Duodenal mucosa (tissue), 2 donors: ENCODE data around the gene ARRDC4.
A peak's percentile ranks its signal among the peaks of the same experiment; 100 is the strongest.

ENCODE experiments used
- H3K27ac ChIP-seq: one replicate; pipeline ENCODE4 v1.7.0; 2013; ENCODE audit warnings: low read depth, low read length
- H3K27me3 ChIP-seq, 2 donors: one replicate each; pipeline ENCODE4 v1.7.0; 2013; ENCODE audit warnings: low read length in 2 of 2, control low read depth in 1 of 2; ENCODE audit not compliant: insufficient read depth in 2 of 2, control insufficient read depth in 1 of 2
- H3K36me3 ChIP-seq, 2 donors: one replicate each; pipeline ENCODE4 v1.7.0; 2013; ENCODE audit warnings: low read length in 2 of 2, control low read depth in 1 of 2; ENCODE audit not compliant: insufficient read depth in 2 of 2, control insufficient read depth in 1 of 2
- H3K4me1 ChIP-seq, 2 donors: one replicate each; pipeline ENCODE4 v1.7.0; 2013; ENCODE audit warnings: low read length in 2 of 2, control low read depth in 1 of 2; ENCODE audit not compliant: insufficient read depth in 2 of 2, control insufficient read depth in 1 of 2
- H3K4me3 ChIP-seq, 2 donors: one replicate each; pipeline ENCODE4 v1.7.0; 2013; ENCODE audit warnings: low read length in 2 of 2, low read depth in 1 of 2
- H3K9ac ChIP-seq, 2 donors: one replicate each; pipeline ENCODE4 v1.7.0; 2013; ENCODE audit warnings: low read length in 2 of 2, low read depth in 1 of 2
- H3K9me3 ChIP-seq, 2 donors: one replicate each; pipeline ENCODE4 v1.7.0; 2013; ENCODE audit warnings: low read length in 2 of 2, control low read depth in 1 of 2; ENCODE audit not compliant: control insufficient read depth in 1 of 2

Gene ARRDC4

DNA sequence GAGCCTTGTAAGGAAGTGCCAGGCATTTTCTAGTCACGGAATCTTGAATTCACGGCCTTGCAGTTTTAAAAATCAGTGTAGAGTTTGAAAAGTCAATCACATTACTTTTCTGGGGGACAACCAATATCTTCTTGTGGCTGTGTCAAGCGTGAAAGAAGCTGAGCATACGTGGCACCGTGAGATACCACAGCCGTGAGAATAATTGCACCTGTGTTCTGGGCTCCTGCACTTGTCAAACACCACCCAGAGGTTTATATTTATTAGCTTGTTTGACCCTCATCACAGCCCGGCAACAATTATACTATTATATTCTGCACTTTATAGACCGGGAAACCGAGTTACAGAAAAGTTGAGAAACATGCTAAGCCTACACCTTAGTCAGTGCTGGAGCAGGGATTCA, 45.2 kb downstream of the ARRDC4 start:
- Histone ChIP-seq H3K27ac (no peak overlapping the region), H3K36me3 (no peaks in the 10 kb centered on the region), H3K27me3 (peaks cover 0 to 2% of the 10 kb centered on the region in 2 donors), H3K9me3 (no peaks in the 10 kb centered on the region), H3K4me3 (no peak overlapping the region), H3K9ac (no peak overlapping the region), H3K4me1 (peaks cover 3 to 8% of the 10 kb centered on the region in 2 donors)

DNA sequence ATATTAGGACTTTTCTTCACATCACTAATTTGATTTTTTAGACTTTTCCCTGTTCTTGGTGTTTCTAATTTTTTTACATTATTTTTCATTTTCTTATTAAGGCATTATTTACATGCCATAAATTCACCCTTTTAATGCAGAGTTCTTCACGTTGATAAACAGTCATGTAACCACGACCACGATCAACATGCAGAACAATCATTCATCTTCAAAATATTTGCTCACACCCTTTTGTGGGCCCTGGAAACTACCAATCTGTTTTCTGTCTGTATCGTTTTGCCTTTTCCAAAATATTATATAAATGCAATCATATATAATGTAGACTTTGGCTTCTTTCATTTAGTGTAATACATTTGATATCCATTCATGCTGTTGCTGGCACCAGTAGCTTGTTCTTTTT, 48.7 kb downstream of the ARRDC4 start:
- no peaks in the 10 kb centered on the region for H3K9me3 ChIP-seq
- H3K36me3 ChIP-seq = no peaks in the 10 kb centered on the region
- peaks cover 0 to 4% of the 10 kb centered on the region in 2 donors for H3K4me1 ChIP-seq
- H3K27me3 ChIP-seq = no peaks in the 10 kb centered on the region
- H3K4me3 ChIP-seq = no peak overlapping the region
- no peak overlapping the region for H3K9ac ChIP-seq
- H3K27ac ChIP-seq = no peak overlapping the region

DNA sequence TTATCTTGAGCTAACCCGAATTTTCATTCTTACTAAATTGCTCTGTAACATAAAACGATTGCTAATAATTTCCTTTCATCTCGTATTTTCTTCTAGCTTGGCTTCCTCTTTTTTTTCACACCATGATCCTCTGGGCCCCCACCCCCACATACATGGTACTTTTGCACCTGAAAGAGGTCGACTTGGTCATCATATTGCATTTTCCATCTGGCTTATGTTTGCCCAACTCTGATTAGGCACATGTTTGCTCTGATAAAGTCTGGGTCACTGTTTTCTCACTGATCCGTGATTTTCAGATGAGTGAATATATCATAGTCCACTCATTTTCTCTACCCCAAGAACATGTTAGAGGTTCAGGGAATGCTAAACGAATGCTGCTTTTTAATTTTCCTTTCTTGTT, 49.5 kb downstream of the ARRDC4 start:
- H3K27ac ChIP-seq = no peak overlapping the region
- no peak overlapping the region for H3K4me3 ChIP-seq
- no peaks in the 10 kb centered on the region for H3K9me3 ChIP-seq
- H3K4me1 ChIP-seq = peaks cover 0 to 4% of the 10 kb centered on the region in 2 donors
- no peak overlapping the region for H3K9ac ChIP-seq
- H3K27me3 ChIP-seq = no peaks in the 10 kb centered on the region
- H3K36me3 ChIP-seq = no peaks in the 10 kb centered on the region

DNA sequence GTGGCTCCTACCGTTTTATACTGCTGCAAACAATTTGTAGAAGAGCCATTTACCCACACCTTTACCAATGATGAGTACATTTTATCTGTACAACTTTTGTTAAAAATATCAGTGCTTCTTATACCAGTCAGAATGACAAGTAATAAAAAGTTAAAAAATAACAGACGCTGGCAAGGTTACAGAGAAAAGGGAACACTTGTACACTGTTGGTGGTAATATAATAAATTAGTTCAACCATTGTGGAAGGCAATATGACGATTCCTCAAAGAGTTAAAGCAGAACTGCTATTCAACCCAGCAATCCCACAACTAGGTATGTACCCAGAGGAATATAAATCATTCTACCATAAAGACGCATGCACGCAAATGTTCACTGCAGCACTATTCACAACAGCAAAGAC, 51.9 kb downstream of the ARRDC4 start:
- no peaks in the 10 kb centered on the region for H3K36me3 ChIP-seq
- H3K27me3 ChIP-seq = no peaks in the 10 kb centered on the region
- H3K4me1 ChIP-seq = peaks cover 0 to 4% of the 10 kb centered on the region in 2 donors
- H3K9ac ChIP-seq = no peak overlapping the region
- H3K4me3 ChIP-seq = peak overlapping the region; percentile 11 to 34
- no peak overlapping the region for H3K27ac ChIP-seq
- H3K9me3 ChIP-seq = no peaks in the 10 kb centered on the region

DNA sequence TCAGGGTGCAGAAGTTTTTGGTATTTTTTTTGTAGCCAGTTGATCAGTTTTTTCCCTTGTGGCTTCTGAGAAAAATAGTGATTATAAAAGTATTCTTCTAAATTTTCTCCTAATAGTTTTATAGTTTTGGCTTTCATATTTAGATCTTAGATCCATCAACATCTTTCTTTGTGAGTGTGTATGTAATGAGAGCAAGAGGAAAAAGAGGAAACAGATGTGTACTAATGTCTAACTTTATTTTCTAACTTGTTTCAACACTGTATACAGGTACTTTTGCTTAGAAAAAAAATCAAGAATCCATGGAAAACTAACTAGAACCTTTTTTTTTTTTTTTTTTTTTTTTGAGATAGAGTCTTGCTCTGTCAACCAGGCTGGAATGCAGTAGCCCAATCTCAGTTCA, 53.1 kb downstream of the ARRDC4 start:
- peaks cover 0 to 4% of the 10 kb centered on the region in 2 donors for H3K4me1 ChIP-seq
- no peak overlapping the region for H3K9ac ChIP-seq
- H3K36me3 ChIP-seq = no peaks in the 10 kb centered on the region
- H3K27me3 ChIP-seq = no peaks in the 10 kb centered on the region
- H3K4me3 ChIP-seq = no peak overlapping the region
- H3K27ac ChIP-seq = no peak overlapping the region
- H3K9me3 ChIP-seq = no peaks in the 10 kb centered on the region

DNA sequence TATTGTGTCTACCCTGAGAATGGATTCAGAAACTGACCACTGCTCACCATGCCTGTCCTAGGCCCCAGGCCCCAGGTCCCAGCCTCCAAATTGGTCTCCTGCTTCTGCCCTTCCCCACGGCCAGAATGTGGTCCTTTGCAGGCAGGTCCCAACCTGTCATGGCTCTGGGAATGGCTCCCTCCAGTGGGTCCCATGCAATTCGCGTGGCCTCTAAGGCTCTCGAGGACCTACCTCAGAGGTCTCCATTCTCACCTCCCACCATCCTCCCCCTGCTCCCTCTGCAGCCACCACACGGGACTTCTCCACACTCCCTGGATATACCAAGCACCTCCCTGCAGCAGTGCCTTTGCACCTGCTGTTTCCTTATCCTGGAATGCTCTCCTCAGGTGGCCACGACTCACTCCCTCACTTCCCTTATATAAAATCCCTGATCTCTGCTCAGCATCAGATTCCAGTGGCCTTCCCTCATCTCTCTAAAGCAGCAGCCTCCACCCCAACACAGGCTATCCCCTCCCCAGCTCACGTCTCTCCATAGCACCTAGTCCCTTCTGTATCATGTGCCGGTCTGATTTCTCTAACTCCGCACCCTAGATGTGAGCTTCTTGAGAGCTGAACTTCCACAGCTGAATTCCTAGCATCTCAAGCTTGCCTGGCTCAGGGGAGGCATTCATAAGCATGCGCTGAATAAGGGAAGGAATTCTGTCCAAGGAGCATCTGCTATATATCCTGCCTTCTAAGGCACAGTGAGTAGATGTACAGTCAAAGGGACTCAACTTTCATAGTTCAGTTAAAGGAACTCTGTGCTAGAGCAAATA, 56.9 kb downstream of the ARRDC4 start:
- Histone ChIP-seq H3K9ac (no peak overlapping the region), H3K36me3 (no peaks in the 10 kb centered on the region), H3K27me3 (no peaks in the 10 kb centered on the region), H3K4me3 (no peak overlapping the region), H3K27ac (no peak overlapping the region), H3K9me3 (no peaks in the 10 kb centered on the region), H3K4me1 (peaks cover 0 to under 1% of the 10 kb centered on the region in 2 donors)

DNA sequence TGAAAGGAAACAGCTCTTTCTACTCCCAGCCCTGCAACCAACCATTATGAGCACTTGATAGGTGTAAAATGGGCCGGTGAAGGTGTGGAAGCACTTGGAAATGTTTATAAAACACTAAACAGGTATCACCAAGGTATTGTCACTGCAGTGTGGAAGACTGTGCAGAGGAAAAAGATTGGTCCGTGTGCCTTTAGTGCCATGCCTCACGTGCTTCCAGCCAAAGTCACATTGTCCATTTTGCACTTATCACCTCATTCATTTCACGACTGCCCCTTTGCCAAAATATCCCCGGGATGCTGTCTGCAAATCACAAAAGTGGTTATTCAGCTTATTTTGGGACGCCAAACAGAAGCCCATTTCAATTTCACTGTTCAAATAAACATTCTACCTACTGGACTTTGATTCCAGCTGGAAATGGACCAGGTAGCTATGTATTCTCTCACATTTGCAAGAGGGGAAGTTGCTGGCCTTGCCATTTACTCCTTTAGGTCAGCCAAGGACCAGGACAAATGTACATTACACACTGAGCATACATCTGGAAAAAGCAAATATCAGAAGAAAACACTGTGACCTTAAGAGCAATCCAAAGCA, 58.4 kb downstream of the ARRDC4 start:
- Histone ChIP-seq H3K4me1 (no peaks in the 10 kb centered on the region), H3K9me3 (no peaks in the 10 kb centered on the region), H3K27ac (no peak overlapping the region), H3K4me3 (no peak overlapping the region), H3K9ac (no peak overlapping the region), H3K36me3 (no peaks in the 10 kb centered on the region), H3K27me3 (no peaks in the 10 kb centered on the region)
